GM19328 (cell line): ENCODE results near the gene KRT82.

ENCODE experiments used
- ATAC-seq: cut with Tn5 transposase; IDR thresholded peaks from one replicate; pipeline ENCODE4 v1.9.1; 2021; ENCODE audit warnings: mild to moderate bottlenecking, moderate library complexity; ENCODE audit not compliant: unreplicated experiment

Gene KRT82

DNA sequence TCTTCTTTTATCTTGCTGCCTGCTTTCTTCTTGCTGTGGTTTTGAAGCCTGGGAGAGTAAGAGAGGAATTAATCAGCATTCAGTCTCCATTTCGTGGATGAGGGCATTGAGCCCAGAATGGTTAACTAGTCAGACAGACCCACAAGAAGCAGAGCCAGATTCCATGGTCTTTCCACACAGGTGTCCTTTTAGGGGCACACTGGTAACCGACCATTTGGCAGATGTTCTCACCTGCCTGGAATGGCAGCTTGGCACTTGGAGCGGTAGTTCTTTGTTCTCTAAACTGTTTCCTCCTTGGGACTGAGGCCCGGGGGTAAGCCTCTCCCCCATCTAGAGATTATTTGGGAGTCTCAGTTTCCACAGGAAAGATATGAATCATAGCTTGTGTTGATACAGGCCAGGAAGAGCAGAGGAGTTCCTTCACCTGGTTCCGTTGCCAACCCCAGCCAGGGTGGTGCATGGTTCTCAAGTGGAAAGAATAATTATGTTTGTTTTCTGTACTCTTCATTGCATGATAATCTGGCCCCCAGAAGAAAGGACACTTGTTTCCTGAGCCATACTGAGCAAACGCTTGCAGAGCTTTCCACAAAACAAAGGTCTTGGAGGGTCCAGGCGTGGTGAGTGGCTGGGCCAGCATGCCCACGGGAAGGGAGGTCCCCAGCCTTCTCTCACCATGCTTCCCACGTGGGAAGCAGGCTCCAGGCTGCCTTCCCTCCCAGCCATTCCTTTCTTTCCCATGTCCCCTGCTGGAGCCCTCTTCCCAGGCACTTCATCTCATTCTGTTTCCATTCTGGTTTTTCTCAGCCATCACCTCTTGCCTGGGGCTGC is 30.1 kb upstream of the KRT82 start:
- no peak for ATAC-seq

DNA sequence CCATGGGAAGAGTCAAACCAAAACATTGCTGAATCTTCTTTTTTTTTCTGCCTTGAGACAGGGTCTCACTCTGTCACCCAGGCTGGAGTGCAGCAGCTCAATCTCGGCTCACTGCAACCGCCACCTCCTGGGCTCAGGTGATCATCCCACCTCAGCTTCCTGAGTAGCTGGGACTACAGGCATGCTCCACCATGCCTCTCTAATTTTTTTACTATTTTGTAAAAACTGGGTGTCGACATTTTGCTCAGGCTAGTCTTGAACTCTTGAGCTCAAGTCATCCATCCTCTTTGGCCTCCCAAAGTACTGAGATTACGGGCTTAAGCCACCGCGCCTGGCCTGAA is 29.5 kb upstream of the KRT82 start:
- ATAC-seq: no peak

DNA sequence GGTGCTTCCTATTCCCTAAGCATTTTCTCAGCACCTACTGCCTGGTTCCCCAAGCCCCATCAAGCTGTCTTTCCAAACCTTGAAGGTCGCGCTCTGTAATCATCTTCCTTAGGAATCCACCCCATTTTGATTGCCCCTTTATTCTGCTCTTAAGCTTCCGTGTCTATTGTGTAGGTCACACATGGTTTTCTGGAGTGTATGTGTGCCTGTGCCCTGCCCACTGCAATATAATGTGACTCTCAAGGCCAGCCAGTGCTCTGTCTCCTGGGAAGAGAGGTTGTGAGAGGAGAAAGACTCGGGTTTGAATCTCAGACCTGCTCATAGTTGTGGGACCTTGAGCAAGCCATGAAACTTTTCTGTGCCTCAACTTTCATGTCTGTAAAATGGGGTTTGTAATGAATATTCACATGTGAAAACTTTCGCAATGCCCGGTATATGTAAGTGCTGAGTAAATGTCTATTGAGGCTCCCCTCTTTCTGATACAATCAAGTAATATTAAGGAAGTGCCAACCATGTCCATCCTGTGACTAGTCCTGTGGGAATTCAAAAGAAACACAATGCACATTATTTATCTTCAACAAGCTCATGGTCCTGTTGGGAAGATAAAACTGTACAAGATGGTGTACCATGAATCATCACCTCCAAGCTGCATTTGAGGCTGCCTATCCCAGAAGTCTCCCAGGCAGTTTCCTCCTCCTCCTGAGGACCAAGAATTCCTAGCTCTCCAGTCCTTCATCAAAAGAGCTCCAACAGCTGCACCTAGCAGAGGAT is 28.8 kb upstream of the KRT82 start:
- no peak for ATAC-seq

DNA sequence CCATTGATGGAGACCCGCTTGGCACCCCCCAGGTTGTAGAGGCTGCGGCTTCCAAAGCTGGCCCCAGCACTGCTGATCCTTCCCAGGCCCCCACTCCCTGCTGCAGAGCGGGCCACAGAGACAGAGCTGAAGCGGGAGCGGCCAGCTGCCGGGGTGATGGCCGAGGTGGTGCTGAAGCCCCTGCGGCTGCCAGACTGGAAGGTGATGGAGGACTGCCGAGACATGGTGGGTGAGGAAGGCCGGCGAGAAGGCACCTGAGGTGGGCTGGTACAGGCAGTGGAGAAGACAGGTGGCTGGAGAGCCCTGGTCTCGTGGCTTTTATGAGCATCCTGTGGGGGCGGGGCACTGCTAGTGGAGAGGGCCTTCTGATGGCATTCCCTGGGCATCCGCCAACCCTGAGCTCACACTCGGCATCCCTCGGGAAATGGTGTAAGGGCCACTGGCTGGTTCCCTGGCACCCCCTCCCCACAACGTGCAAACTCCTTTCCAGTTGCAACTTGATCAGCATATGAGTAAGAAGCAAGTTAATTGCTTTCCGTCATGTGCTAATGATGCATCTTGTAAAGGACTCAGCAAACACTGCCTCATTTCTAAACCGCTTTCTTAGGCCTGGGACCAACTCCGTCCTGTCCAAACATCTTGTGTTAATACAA is 28.1 kb upstream of the KRT82 start, which contains the start of gene KRT75:
Gene KRT75, minus strand, starts transcription at position 291 of the 653 bp plus-strand sequence. Its CDS starts 67 bp downstream, at position 224.
- no peak for ATAC-seq

DNA sequence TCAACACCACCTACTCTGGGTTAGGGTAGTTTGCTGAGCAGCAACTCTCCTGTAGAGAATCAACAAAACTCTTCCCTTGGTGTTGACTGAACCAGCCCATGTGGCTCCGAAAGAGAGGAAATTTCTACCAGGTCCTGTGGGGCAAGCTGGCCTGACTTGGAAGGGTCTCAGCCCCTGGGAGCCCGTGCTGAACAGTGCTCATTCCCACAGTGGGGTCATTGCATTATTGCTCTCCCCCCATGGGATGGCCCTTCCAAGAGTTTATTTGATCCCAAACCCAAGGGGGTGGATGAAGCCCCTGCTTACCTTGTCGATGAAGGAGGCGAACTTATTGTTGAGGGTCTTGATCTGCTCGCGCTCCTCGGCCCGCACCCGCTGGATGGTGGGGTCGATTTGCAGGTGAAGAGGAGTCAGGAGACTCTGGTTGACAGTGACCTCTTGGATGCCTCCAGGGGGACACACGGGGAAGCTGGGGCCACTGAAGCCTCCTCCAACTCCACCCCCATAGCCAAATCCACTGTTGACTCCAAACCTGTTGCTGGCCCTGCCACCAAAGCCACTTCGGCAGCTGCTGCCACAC is 27.5 kb upstream of the KRT82 start:
- no peak for ATAC-seq

DNA sequence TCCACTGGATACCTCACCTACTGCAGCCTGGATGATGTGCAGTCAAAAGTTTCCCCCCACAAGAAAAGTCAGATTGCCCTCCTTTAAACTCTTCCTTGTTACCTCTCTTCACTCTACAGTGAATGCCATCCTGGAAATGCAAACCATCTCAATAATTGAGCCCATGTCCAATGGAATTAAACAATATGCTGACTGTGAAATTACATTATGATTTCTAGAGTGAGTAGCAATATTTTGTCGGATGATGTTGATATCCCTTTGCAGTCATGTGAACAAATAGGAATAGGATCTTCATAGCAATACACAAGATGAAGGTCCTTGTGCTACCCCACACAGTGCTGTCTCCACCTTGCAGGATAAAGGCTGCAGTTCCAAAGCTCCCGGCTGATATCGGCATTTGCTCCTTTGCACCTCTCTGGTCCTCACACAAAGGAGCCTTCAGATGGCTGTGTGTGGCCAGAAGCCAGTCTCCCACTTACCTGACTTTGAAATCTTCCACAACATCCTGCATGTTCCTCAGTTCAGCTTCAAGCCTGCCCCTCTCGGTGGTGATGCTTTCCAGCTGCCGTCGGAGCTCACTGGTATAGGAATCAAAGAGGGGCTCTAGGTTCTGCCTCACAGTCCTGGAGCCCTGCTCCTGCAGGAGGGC is 26.5 kb upstream of the KRT82 start:
- ATAC-seq: no peak

DNA sequence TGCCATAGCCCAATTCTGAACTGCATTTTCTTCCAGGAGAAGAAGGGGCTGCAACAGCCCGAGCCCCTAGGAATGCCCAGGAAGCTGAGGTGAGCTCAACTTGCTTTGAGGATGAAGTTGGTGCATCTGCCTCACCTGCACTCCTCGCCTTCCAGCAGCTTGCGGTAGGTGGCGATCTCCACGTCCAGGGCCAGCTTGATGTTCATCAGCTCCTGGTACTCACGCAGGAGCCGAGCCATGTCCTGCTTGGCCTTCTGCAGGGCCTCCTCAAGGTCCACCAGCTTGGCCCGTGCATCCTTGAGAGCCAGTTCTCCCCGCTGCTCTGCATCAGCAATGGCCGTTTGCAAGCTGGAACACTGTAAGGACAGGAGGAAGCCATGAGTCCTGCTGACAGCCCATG is 22.0 kb upstream of the KRT82 start:
- no peak for ATAC-seq

DNA sequence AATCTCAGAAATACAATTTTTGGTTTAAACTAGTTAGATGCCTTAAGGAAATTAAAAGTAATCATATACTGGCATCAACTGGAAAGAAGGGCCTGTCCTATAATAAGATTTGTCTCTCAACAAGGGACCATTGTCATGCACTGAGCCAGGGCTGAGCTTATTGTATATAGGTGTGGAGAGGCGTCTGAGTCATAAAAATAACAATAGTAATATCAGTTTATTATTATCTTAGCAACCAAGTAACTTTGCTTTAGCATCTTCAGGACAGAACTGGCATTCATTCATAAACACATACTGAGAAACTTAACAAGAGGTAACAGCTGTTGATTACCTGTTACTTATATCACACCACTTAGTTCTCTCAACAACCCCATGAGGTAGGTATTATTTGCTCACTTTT is 20.9 kb upstream of the KRT82 start:
- no peak for ATAC-seq

DNA sequence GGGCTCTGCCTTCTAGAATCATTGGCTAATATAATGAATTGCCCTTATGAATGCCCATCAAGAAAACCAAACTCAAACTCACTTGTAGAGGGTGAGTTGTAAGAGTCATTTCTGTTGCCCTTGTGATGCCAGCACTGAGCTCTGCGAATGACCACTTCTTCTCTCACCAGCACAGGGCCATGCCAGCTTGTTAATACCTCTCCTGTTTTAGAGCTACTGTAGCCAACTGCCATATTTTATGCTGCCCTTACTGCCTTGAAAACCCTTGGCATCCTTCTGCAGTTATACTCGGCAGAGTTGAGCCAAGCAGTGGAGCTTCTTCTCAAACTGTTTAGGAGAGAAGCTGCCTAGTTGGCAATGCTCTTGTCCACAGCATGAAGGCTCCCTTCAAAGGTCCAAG is 19.9 kb upstream of the KRT82 start:
- no peak for ATAC-seq

DNA sequence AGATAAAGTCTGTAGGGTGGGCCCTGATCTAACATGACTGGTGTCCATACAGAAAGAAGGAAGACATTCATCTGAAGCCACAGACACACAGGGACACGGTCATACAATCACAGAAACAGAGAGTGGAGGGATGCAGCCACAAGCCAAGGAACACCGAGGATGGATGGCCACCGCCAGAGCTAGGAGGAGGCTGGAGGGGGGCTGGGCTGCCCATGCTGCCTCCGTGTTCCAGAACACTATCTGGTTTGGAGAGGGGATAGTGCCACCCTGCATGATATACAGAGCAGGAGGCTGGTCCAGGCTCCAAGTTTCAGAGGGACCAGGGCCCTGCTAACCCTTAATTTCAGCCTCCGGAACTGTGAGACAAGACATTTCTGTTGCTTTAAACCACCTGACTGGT is 19.3 kb upstream of the KRT82 start:
- no peak for ATAC-seq

DNA sequence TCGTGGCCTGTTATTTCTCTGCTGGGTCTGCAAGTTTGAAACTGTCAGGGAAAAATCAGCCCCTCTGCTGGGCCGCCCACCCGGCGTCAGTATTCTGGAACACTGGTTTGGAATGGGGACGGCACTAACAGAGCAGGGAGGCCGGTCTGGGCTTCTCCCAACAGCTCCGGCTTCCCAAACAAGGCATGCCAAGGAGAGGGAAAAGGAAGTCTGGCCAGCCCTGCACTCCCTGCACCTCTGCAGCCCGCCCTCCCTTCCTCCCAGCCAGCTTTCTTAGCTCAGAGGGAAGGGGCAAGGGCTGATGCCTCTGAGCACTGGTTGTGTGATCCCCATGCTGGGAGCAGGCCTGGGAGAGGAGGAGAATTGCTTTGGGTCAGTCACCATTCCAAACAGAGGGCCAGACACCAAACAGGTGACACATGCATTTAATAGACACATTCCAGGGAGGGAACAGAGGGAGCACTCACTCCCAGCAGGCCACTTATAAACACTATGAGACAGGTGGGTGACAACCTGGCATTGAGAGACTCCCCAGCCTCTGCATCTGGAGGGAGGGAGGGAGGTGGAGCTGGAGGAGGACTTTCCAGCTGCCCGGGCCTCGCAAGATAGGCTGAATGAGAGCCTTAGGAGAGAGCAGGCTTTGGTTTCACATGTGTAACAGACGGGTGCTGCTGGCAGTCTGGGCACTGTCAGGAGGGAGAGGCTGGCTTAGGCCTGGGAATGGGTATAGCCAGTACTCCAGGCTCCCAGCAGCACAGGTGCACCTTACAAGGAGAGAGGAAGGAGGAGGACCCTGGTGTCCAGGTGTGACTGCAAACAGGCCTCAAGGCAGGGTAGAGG is 17.7 kb upstream of the KRT82 start:
- no peak for ATAC-seq

DNA sequence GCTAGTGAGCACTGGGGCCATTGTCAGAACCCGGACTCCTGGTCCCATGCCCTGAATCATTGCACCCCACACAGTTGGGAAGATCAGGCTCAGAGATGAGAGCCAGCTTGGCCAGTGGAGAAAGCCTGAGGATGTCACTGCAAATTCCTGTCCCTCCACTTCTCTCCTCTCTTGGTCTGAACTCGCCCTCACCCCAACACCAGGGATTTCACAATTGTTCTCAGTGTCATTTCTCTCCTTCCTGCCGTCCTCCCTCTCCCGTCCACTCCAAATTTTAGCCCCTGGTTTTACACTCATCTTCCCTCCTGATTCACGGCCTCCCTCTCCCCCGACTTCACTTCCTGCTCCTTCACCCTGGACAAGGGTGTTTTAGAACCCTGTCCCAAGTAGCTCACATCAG is 16.9 kb upstream of the KRT82 start:
- ATAC-seq: no peak

DNA sequence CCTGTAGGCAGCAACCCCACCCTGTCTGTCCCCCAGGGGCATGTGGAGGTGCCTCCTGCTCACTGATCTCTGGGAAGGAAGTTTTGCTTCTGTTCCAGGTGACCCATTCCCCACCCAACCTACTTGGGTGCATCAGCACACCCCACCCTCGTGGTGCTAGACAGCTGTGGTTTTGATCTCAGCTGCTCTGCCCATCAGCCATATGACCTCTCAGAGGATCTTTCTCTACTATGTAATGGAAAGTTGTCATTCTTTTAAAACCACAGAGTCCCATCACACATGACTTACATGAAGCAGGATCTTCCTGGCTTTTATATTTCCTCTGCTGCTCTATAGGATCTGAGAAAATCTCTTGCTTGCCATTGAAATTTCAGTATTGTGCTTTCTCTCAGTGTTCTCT is 13.5 kb upstream of the KRT82 start:
- no peak for ATAC-seq

DNA sequence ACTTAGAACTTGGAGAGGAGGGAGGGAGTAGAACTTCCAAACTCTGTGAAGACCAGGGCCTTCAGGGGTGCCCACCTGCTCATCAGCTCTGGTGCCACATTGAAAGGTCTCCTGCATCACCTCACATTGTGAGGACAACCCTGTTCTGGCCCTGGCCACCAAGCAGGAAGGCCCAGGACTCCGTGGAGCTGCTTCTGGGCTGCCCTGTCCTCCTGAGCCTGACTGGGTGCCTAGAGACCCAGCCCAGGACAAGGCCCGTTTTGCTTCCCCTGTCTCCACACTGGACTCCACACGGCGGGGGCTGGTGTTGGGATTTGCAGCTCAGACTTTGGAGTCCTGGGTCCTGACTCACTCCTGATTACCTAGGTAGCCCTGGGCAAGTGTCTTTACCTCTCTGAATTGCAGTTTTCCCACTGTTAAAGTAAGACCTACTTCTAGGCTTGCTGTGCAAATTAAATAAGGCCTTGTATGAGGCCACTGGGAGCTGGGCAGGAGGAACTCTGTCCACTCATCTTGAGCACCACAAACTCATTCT is 12.5 kb upstream of the KRT82 start:
- no peak for ATAC-seq

DNA sequence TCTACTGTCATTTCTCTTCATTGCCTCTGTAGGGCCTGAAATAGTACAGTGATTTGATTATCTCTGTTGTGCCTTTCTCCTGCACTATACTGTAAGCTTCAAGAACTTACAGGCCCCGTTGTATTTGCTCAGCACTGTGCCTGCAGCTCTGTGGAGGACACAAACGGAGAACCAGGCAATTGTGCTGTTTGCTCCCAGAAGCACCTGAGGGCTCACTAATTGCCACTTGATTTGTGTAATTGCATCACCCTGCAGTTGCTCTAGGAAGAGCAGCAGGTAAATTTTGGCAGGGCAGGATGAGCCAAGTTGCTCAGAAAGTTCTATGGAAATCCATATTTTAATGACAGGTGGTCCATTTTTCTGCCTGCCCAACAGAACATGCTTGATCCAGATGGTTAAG is 11.6 kb upstream of the KRT82 start:
- ATAC-seq: no peak

DNA sequence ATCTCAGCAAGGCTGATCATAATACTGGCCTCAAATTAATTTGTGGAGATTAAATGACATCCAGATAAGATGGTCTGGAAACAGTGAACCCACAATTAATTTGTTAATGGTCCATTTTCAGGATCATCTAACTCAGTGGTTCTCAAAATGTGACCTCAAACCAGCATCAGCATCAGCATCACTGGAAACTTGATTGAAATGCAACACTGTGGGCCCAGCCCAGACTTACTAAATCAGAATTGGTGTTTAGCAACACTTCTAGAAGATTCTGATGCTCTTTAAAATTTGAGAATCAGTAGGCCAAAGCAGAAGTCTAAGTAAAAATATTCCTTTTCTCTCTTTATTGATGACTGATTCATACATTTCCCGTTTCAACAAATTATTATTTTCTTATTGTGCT is 10.7 kb upstream of the KRT82 start:
- no peak for ATAC-seq

DNA sequence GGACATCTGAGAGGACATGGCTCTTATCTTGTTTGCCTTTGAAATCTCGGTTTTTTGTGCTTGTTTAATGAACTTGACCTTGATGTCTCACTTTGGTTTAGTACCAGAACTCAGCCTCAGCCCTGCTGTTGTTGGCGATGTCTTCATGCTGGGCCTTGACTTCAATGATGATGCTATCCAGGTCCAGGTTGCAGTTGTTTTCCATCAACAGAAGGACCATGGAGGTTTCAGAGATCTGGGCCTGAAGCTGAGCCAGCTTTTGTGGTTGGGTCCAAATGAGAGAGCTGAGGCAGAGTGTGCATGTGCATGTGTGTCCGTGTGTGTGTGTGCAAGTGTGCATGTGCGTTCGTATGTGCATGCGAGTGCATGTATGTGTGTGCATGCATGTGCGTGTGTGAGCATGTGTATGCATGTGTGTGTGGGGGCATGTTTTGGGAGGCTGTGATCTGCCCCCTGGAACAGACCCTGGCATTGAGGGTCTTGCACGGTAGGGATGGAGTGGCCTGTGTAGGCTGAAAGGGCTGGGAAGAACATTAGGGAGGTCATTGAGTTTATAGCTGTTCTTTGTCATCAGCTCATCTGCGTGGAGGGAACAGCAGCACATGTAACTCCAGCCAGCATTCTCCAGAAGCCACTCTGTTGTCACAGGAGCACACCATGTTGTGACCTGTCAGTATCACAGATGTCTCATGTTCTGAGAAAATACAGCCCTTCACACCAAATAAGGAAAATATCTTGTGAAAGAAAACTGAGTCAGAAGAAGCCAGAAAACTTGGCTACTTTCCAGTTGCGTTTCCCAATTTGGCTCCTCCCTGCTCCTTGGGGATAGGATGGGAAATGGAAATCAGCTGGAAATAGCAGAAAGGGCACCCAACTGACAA is 10.0 kb upstream of the KRT82 start:
- ATAC-seq: no peak

DNA sequence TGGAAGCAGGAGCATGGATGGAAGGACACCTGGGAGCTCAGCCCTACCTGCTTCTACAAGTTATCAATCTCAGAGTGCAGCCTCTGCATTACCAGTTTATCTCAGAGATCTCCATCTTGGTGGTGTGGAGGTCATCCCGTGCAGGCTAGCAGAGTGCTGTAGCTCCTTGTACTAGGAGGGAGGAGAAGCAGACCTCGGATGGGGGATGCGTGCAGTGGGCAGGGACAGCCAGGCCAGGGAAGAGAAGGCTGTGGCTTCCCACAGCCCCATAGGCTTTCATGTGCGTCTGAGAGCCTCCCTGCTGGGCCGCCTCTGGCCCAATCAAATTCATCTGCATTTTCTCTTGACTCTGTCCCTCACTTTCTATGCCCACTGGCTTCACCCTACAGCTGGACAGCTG is 8.8 kb upstream of the KRT82 start:
- no peak for ATAC-seq

DNA sequence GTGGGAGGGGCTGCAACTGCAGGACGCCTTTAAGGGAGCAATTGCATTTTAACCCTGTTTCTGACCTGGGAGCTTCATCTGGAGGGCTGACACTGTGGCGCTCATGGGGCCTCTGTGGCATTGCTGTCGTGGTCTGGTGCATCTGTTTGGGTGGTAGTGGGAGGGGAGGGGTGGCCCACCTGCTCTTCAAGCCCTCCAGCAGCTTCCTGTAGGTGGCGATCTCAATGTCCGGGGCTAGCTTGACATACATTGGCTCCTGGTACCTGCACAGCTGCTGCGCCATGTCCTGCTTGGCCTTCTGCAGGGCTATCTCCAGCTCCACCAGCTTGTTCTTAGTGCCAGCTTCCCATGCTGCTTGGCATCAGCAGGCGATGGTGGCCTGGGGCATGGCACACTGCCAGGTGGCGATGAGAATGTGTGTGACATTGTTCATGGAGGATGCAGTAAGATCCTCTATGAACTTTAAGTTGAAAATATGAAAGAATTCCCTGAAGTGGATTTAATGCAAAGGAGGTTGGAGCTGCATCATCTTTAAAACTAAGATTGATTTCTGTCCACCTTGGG is 7.7 kb upstream of the KRT82 start:
- no peak for ATAC-seq
